HepG2 (cell line): ENCODE results near the gene SIGLEC10. TPM values are rescaled to one million over a fixed set of nuclear protein-coding genes. Genes with fewer than 3 reads are reported as not detected.

Source experiments
- AGO2 ChIP-seq: fragments of 200-400 bp; formaldehyde crosslinking; optimal IDR thresholded peaks from 2 replicates; pipeline ENCODE3; 2017; ENCODE audit warnings: mild to moderate bottlenecking, low read depth, low read length, moderate library complexity
- DNMT1 ChIP-seq: sonication (generic); formaldehyde crosslinking; IDR thresholded peaks from 2 replicates; pipeline ENCODE4 v1.5.1; 2020; ENCODE audit warnings: mild to moderate bottlenecking, missing genetic modification reagents
- FOXK1 ChIP-seq: sonication (generic); formaldehyde crosslinking; IDR thresholded peaks from 2 replicates; pipeline ENCODE4 v1.4.0; 2020; ENCODE audit warnings: low read depth, missing genetic modification reagents, borderline replicate concordance
- HDAC2 ChIP-seq: sonication (generic); formaldehyde crosslinking; IDR thresholded peaks from 2 replicates; pipeline ENCODE4 v1.4.0; 2020; ENCODE audit warnings: missing genetic modification reagents
- HOXA7 ChIP-seq: sonication (generic); formaldehyde crosslinking; IDR thresholded peaks from 2 replicates; pipeline ENCODE4 v1.8.1; 2022; ENCODE audit warnings: mild to moderate bottlenecking, missing genetic modification reagents, moderate library complexity
- ISX ChIP-seq: sonication (generic); formaldehyde crosslinking; conservative IDR thresholded peaks from 2 replicates; pipeline ENCODE4 v1.5.0; 2020; ENCODE audit warnings: missing genetic modification reagents
- MAF1 ChIP-seq: sonication (generic); formaldehyde crosslinking; IDR thresholded peaks from 2 replicates; pipeline ENCODE4 v1.5.0; 2020; ENCODE audit warnings: missing genetic modification reagents, borderline replicate concordance
- PREB ChIP-seq: sonication (generic); formaldehyde crosslinking; IDR thresholded peaks from 2 replicates; pipeline ENCODE4 v1.4.0; 2020; ENCODE audit warnings: missing genetic modification reagents
- RNF2 ChIP-seq: fragments of 450-650 bp; conservative IDR thresholded peaks from 2 replicates; pipeline ENCODE4 v1.6.1; 2016; ENCODE audit warnings: low read depth
- SIX1 ChIP-seq: sonication (generic); formaldehyde crosslinking; IDR thresholded peaks from 2 replicates; pipeline ENCODE4 v1.4.0; 2020; ENCODE audit warnings: missing genetic modification reagents, borderline replicate concordance
- TAF1 ChIP-seq: sonication (generic); formaldehyde crosslinking; IDR thresholded peaks from 2 replicates; pipeline ENCODE4 v1.4.0; 2020; ENCODE audit warnings: missing genetic modification reagents
- TBX2 ChIP-seq: sonication (generic); formaldehyde crosslinking; IDR thresholded peaks from 2 replicates; pipeline ENCODE4 v1.5.0; 2020; ENCODE audit warnings: missing genetic modification reagents, mild to moderate bottlenecking, borderline replicate concordance
- WIZ ChIP-seq: sonication (generic); formaldehyde crosslinking; IDR thresholded peaks from 2 replicates; pipeline ENCODE4 v1.5.1; 2020; ENCODE audit warnings: mild to moderate bottlenecking, missing genetic modification reagents
- ZBTB7B ChIP-seq: sonication (generic); formaldehyde crosslinking; IDR thresholded peaks from 2 replicates; pipeline ENCODE4 v1.4.0; 2020; ENCODE audit warnings: missing genetic modification reagents
- ZBTB8A ChIP-seq: sonication (generic); formaldehyde crosslinking; IDR thresholded peaks from 2 replicates; pipeline ENCODE4 v1.4.0; 2020; ENCODE audit warnings: mild to moderate bottlenecking, low read depth, missing genetic modification reagents, borderline replicate concordance
- ZNF205 ChIP-seq: IDR thresholded peaks from 2 replicates; pipeline ENCODE4 v1.6.1; 2018; ENCODE audit warnings: missing biosample characterization, missing genetic modification reagents
- ZNF331 ChIP-seq: sonication (generic); formaldehyde crosslinking; IDR thresholded peaks from 2 replicates; pipeline ENCODE4 v1.4.0; 2020; ENCODE audit warnings: missing genetic modification reagents
- ZNF354B ChIP-seq: sonication (generic); formaldehyde crosslinking; IDR thresholded peaks from 2 replicates; pipeline ENCODE4 v1.8.0; 2022; ENCODE audit warnings: mild to moderate bottlenecking, missing genetic modification reagents
- ZNF550 ChIP-seq: sonication (generic); formaldehyde crosslinking; IDR thresholded peaks from 2 replicates; pipeline ENCODE4 v1.4.0; 2020; ENCODE audit warnings: mild to moderate bottlenecking, missing genetic modification reagents, borderline replicate concordance
- ZNF589 ChIP-seq: sonication (generic); formaldehyde crosslinking; conservative IDR thresholded peaks from 2 replicates; pipeline ENCODE4 v1.8.0; 2022; ENCODE audit warnings: mild to moderate bottlenecking, moderate library complexity, missing genetic modification reagents
- ZNF644 ChIP-seq: IDR thresholded peaks from 2 replicates; pipeline ENCODE4 v1.6.1; 2016; ENCODE audit warnings: low read depth
- ZSCAN20 ChIP-seq: sonication (generic); formaldehyde crosslinking; IDR thresholded peaks from 2 replicates; pipeline ENCODE4 v1.4.0; 2020; ENCODE audit warnings: missing genetic modification reagents, mild to moderate bottlenecking, borderline replicate concordance
- polyA plus RNA-seq, 8 experiments: library from polyadenylated mRNA; depleted of rRNA in 3 of 8; stranded (reverse) in 7 of 8; unstranded in 1 of 8; fragments of >200 nt; fragmentation: Illumina TruSeq in 4 of 8; extraction: Trizol in 4 of 8; gene quantifications; 2 replicates each; pipeline versions ENCODE4 v1.2.1 to v1.2.3, GENCODE V29; 2011 to 2016; ENCODE audit warnings: low read depth in 4 of 8, missing spikeins in 1 of 8, mixed read lengths in 1 of 8; ENCODE audit not compliant: insufficient read depth in 1 of 8
- total RNA-seq, 5 experiments: library from RNA; depleted of rRNA; stranded (reverse); fragments of >200 nt; fragmentation: Illumina TruSeq; extraction: Trizol; gene quantifications; 2 replicates each; pipeline ENCODE4 v1.2.3, GENCODE V29; 2016; ENCODE audit warnings: low read depth in 1 of 5
- TF ChIP-seq, protein P1 (sequence below): sonication (generic); formaldehyde crosslinking; IDR thresholded peaks from 2 replicates; pipeline ENCODE4 v1.5.0; 2020; ENCODE audit warnings: mild to moderate bottlenecking, missing genetic modification reagents
- TF ChIP-seq, protein P2 (sequence below): sonication (generic); formaldehyde crosslinking; IDR thresholded peaks from 2 replicates; pipeline ENCODE4 v1.4.0; 2020; ENCODE audit warnings: missing genetic modification reagents
- TF ChIP-seq, protein P3 (sequence below): sonication (generic); formaldehyde crosslinking; IDR thresholded peaks from 2 replicates; pipeline ENCODE4 v1.4.0; 2020; ENCODE audit warnings: missing genetic modification reagents

SIGLEC10 gene
- total and polyA plus RNA-seq, 2 of the 13 experiments (the other 11 are each of a cell fraction or from before 2014, with no cell fraction given): not detected

DNA sequence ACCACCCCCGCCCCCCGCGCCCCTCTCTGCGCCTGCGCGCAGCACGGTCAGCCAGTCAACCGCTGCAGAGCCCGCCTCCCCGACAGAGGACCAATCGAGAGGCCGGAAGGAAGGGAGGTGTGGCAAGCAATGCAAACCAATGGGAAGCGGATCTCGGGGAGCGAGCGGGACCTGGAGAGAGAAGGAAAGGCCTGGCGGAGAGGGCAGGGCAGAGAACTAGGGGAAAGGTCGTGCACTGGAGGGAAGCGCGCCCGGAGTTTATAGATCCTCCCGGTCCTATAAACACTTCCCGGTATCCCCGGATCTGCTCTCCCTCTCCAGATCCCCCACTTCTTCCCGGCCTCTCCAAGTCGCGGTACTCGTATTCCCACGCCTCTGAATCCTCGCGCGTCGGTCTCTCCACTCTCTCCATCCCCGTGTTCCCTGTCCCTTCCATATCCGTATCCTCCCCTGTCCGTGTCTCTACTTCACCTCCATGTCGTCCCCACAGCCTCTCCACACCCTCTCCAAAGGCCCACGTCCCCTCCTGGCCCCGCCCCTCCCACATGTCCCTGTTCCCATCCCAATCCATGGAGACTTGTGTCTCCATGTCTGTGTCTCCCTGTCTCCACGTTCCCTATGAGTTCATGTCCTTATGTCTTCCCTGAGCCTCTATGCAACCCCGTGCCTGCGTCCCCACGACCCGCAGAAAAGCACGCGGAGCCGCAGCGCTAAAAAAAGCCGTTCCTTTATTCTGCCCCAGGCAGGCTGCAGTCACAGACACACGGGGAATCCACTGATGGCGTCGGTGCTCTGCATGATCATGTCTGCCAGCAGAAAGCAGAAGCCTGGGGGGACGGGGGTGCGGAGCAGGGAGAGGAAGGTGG lies 50.8 kb downstream of the SIGLEC10 start (continued):
- TF ChIP-seq FOXK1 (CRISPR knock-in tag) (no peak; the same call in 1 of the 2 replicates), ZNF644 (CRISPR knock-in tag) (no peak), HDAC2 (CRISPR knock-in tag) (no peak), TAF1 (CRISPR knock-in tag) (peak; percentile 82), SIX1 (no peak), ZBTB8A (CRISPR knock-in tag) (no peak), ZNF354B (no peak), ZSCAN20 (CRISPR knock-in tag) (no peak), DNMT1 (CRISPR knock-in tag) (no peak), ZNF589 (CRISPR knock-in tag) (no peak), HOXA7 (CRISPR knock-in tag) (no peak), ZNF205 (no peak), ZBTB7B (CRISPR knock-in tag) (no peak), ZNF331 (CRISPR knock-in tag) (no peak; the same call in 1 of the 2 replicates), ISX (CRISPR knock-in tag) (no peak), WIZ (CRISPR knock-in tag) (no peak), ZNF550 (no peak), TBX2 (CRISPR knock-in tag) (0 out of 2 replicates have a peak, but pooled peaks have one; percentile 28), RNF2 (no peak), PREB (CRISPR knock-in tag) (no peak), MAF1 (peak; percentile 7; the same call in 1 of the 2 replicates), AGO2 (peak; percentile 98)
- TF ChIP-seq, protein P1, sequence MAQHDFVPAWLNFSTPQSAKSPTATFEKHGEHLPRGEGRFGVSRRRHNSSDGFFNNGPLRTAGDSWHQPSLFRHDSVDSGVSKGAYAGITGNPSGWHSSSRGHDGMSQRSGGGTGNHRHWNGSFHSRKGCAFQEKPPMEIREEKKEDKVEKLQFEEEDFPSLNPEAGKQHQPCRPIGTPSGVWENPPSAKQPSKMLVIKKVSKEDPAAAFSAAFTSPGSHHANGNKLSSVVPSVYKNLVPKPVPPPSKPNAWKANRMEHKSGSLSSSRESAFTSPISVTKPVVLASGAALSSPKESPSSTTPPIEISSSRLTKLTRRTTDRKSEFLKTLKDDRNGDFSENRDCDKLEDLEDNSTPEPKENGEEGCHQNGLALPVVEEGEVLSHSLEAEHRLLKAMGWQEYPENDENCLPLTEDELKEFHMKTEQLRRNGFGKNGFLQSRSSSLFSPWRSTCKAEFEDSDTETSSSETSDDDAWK (CRISPR knock-in tag): no peak
- TF ChIP-seq, protein P2, sequence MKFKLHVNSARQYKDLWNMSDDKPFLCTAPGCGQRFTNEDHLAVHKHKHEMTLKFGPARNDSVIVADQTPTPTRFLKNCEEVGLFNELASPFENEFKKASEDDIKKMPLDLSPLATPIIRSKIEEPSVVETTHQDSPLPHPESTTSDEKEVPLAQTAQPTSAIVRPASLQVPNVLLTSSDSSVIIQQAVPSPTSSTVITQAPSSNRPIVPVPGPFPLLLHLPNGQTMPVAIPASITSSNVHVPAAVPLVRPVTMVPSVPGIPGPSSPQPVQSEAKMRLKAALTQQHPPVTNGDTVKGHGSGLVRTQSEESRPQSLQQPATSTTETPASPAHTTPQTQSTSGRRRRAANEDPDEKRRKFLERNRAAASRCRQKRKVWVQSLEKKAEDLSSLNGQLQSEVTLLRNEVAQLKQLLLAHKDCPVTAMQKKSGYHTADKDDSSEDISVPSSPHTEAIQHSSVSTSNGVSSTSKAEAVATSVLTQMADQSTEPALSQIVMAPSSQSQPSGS (CRISPR knock-in tag): no peak
- TF ChIP-seq, protein P3, sequence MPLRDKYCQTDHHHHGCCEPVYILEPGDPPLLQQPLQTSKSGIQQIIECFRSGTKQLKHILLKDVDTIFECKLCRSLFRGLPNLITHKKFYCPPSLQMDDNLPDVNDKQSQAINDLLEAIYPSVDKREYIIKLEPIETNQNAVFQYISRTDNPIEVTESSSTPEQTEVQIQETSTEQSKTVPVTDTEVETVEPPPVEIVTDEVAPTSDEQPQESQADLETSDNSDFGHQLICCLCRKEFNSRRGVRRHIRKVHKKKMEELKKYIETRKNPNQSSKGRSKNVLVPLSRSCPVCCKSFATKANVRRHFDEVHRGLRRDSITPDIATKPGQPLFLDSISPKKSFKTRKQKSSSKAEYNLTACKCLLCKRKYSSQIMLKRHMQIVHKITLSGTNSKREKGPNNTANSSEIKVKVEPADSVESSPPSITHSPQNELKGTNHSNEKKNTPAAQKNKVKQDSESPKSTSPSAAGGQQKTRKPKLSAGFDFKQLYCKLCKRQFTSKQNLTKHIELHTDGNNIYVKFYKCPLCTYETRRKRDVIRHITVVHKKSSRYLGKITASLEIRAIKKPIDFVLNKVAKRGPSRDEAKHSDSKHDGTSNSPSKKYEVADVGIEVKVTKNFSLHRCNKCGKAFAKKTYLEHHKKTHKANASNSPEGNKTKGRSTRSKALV (CRISPR knock-in tag): no peak
